ENCODE results near the gene SH2D3A.
A peak's percentile ranks its signal among the peaks of the same experiment; 100 is the strongest.
"Not testable (repeated sequence)": the region's sequence is repeated elsewhere in the genome, so short reads cannot be mapped to it uniquely, and the experiment has no call there.

SH2D3A gene

GRCh38 chr19:6710273-6711077, 56.8 kb downstream of the SH2D3A start:
- no peak overlapping the region for H3K23ac ChIP-seq (ENCODE audit: low read length in 2 of 2)
- H3K18ac ChIP-seq (ENCODE audit: low read depth in 1 of 2, low read length in 2 of 2), result no peak overlapping the region
- no peak overlapping the region for H3K27ac ChIP-seq (ENCODE audit: low read length, poor library complexity, severe bottlenecking)
- no peaks in the 10 kb centered on the region for H3K79me1 ChIP-seq (replicated peaks; ENCODE audit: low read length, poor library complexity, severe bottlenecking)
- no peak overlapping the region for H2AFZ ChIP-seq (ENCODE audit: low read depth, low read length)
- no peak overlapping the region for H3K4ac ChIP-seq (ENCODE audit: low read depth in 1 of 2, low read length in 2 of 2)
- no peak overlapping the region for H2BK5ac ChIP-seq (ENCODE audit: low read depth, low read length, poor library complexity, severe bottlenecking)
- H3K9me3 ChIP-seq (ENCODE audit: control insufficient read depth, low read length), result no peaks in the 10 kb centered on the region
- H3K36me3 ChIP-seq (ENCODE audit: control insufficient read depth in 1 of 2, insufficient read depth in 2 of 2, low read depth in 1 of 2, low read length in 2 of 2), result peaks cover 0 to 39% of the 10 kb centered on the region in 2 experiments
- 34% methylated on average over 30 of the region's 30 CpGs for WGBS
- no peak overlapping the region for H2AK5ac ChIP-seq (ENCODE audit: low read length, severe bottlenecking)
- H4K91ac ChIP-seq (ENCODE audit: low read length), result no peak overlapping the region
- peaks cover 10 to 25% of the 10 kb centered on the region in 2 experiments for H3K27me3 ChIP-seq (ENCODE audit: control insufficient read depth in 1 of 2, insufficient read depth in 1 of 2, low read length in 2 of 2)
- DNase-seq, result no peak
- peak overlapping the region in 1 of 2 experiments; percentile 61 for H3K14ac ChIP-seq (ENCODE audit: low read length in 2 of 2)
- H3K4me2 ChIP-seq (ENCODE audit: low read length, poor library complexity, severe bottlenecking), result no peak overlapping the region
- H4K8ac ChIP-seq (ENCODE audit: low read length), result peak overlapping the region; percentile 7
- peak overlapping the region in 1 of 2 experiments; percentile 1 for H3K4me3 ChIP-seq (ENCODE audit: insufficient read depth in 1 of 2, low read depth in 1 of 2, low read length in 2 of 2)
- H2BK120ac ChIP-seq (ENCODE audit: low read depth, low read length), result no peak overlapping the region
- no peak overlapping the region for H2BK12ac ChIP-seq (ENCODE audit: low read length in 2 of 2)
- no peak overlapping the region for H3K9ac ChIP-seq (ENCODE audit: low read length)
- no peak overlapping the region for H2BK15ac ChIP-seq (ENCODE audit: low read depth, poor library complexity, severe bottlenecking)
- peaks cover 4% of the 10 kb centered on the region for H3K4me1 ChIP-seq (ENCODE audit: control insufficient read depth, insufficient read depth, low read depth, low read length)

DNA sequence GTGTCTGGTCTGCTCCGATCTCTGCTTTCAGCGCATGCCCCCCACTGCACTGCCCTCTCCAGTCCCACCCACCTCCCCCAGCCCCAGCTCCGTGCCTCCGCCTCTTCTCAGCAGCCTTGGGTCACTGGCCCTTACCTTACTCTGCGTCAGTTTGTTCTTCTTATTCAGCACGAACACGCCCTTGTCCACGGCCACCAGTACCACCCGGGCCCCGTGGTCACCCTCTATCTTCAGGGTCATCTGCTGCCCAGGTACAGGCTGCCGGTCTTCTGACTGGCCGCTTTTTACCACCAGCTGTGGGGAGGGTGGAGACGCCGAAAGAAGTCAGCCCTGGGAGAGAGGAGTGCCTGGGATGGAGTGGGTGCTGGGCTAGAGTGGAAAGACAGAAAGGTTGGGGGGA, 57.7 kb downstream of the SH2D3A start:
- Histone ChIP-seq H3K18ac (ENCODE audit: low read depth in 1 of 2, low read length in 2 of 2) (no peak overlapping the region), H3K4ac (ENCODE audit: low read depth in 1 of 2, low read length in 2 of 2) (no peak overlapping the region), H3K4me3 (ENCODE audit: insufficient read depth in 1 of 2, low read depth in 1 of 2, low read length in 2 of 2) (no peak overlapping the region), H3K36me3 (ENCODE audit: control insufficient read depth in 1 of 2, insufficient read depth in 2 of 2, low read depth in 1 of 2, low read length in 2 of 2) (peaks cover 0 to 39% of the 10 kb centered on the region in 2 experiments), H3K23ac (ENCODE audit: low read length in 2 of 2) (no peak overlapping the region), H4K8ac (ENCODE audit: low read length) (no peak overlapping the region), H3K4me1 (ENCODE audit: control insufficient read depth, insufficient read depth, low read depth, low read length) (peaks cover 4% of the 10 kb centered on the region), H2BK12ac (ENCODE audit: low read length in 2 of 2) (no peak overlapping the region), H2BK15ac (ENCODE audit: low read depth, poor library complexity, severe bottlenecking) (no peak overlapping the region), H2BK120ac (ENCODE audit: low read depth, low read length) (no peak overlapping the region), H3K14ac (ENCODE audit: low read length in 2 of 2) (no peak overlapping the region), H4K91ac (ENCODE audit: low read length) (no peak overlapping the region), H3K9ac (ENCODE audit: low read length) (no peak overlapping the region), H3K27ac (ENCODE audit: low read length, poor library complexity, severe bottlenecking) (no peak overlapping the region), H3K79me1 (replicated peaks; ENCODE audit: low read length, poor library complexity, severe bottlenecking) (no peaks in the 10 kb centered on the region), H3K27me3 (ENCODE audit: control insufficient read depth in 1 of 2, insufficient read depth in 1 of 2, low read length in 2 of 2) (peaks cover 10 to 25% of the 10 kb centered on the region in 2 experiments), H3K4me2 (ENCODE audit: low read length, poor library complexity, severe bottlenecking) (no peak overlapping the region), H2BK5ac (ENCODE audit: low read depth, low read length, poor library complexity, severe bottlenecking) (no peak overlapping the region), H3K9me3 (ENCODE audit: control insufficient read depth, low read length) (no peaks in the 10 kb centered on the region), H2AK5ac (ENCODE audit: low read length, severe bottlenecking) (no peak overlapping the region), H2AFZ (ENCODE audit: low read depth, low read length) (no peak overlapping the region)
- WGBS, result 68% methylated on average over 14 of the region's 14 CpGs
- no peak for DNase-seq

- H3K4me2 ChIP-seq (ENCODE audit: low read length, poor library complexity, severe bottlenecking); H3K14ac ChIP-seq (ENCODE audit: low read length in 2 of 2); H3K9ac ChIP-seq (ENCODE audit: low read length); H3K4me1 ChIP-seq (ENCODE audit: control insufficient read depth, insufficient read depth, low read depth, low read length); H2BK15ac ChIP-seq (ENCODE audit: low read depth, poor library complexity, severe bottlenecking); H3K4ac ChIP-seq (ENCODE audit: low read depth in 1 of 2, low read length in 2 of 2); H3K4me3 ChIP-seq (ENCODE audit: insufficient read depth in 1 of 2, low read depth in 1 of 2, low read length in 2 of 2); H3K27ac ChIP-seq (ENCODE audit: low read length, poor library complexity, severe bottlenecking); DNase-seq; H4K91ac ChIP-seq (ENCODE audit: low read length); H2AK5ac ChIP-seq (ENCODE audit: low read length, severe bottlenecking); H4K8ac ChIP-seq (ENCODE audit: low read length); H3K23ac ChIP-seq (ENCODE audit: low read length in 2 of 2); H2BK5ac ChIP-seq (ENCODE audit: low read depth, low read length, poor library complexity, severe bottlenecking); H3K18ac ChIP-seq (ENCODE audit: low read depth in 1 of 2, low read length in 2 of 2); H3K9me3 ChIP-seq (ENCODE audit: control insufficient read depth, low read length); H2BK12ac ChIP-seq (ENCODE audit: low read length in 2 of 2); H2BK120ac ChIP-seq (ENCODE audit: low read depth, low read length); H2AFZ ChIP-seq (ENCODE audit: low read depth, low read length); H3K79me1 ChIP-seq (replicated peaks; ENCODE audit: low read length, poor library complexity, severe bottlenecking): not testable (repeated sequence)
- peaks cover 0 to 35% of the 10 kb centered on the region in 2 experiments for H3K36me3 ChIP-seq (ENCODE audit: control insufficient read depth in 1 of 2, insufficient read depth in 2 of 2, low read depth in 1 of 2, low read length in 2 of 2)
- H3K27me3 ChIP-seq (ENCODE audit: control insufficient read depth in 1 of 2, insufficient read depth in 1 of 2, low read length in 2 of 2), result peaks cover 10 to 25% of the 10 kb centered on the region in 2 experiments
- WGBS, result 88% methylated on average over 12 of the region's 12 CpGs
These were observed 58.3 kb downstream of the SH2D3A start for GRCh38 chr19:6708913-6709312.

DNA sequence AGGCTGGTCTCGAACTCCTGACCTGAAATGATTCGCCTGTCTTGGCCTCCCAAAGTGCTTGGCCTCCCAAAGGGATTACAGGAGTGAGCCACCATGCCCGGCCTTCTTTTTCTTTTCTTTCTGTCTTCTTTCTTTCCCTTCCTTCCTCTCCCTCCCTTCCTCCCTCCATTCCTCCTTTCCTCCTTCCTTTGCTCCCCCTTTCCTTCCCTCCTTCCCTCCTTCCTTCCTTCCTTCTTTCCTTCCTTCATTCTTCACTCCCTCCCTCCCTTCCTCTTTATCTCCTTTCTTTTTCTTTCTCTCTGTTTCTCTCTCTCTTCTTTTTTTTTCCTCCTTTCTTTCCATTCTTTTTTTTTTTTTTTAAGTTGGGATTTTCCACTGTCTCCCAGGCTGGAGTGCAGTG, 58.9 kb downstream of the SH2D3A start:
- no peak overlapping the region for H3K4me3 ChIP-seq (ENCODE audit: insufficient read depth in 1 of 2, low read depth in 1 of 2, low read length in 2 of 2)
- 75% methylated on average over 3 of the region's 3 CpGs for WGBS
- H3K4ac ChIP-seq (ENCODE audit: low read depth in 1 of 2, low read length in 2 of 2), result no peak overlapping the region
- H2BK12ac ChIP-seq (ENCODE audit: low read length in 2 of 2), result no peak overlapping the region
- H3K27me3 ChIP-seq (ENCODE audit: control insufficient read depth in 1 of 2, insufficient read depth in 1 of 2, low read length in 2 of 2), result peaks cover 10 to 25% of the 10 kb centered on the region in 2 experiments
- H2BK15ac ChIP-seq (ENCODE audit: low read depth, poor library complexity, severe bottlenecking), result no peak overlapping the region
- no peak overlapping the region for H4K8ac ChIP-seq (ENCODE audit: low read length)
- H4K91ac ChIP-seq (ENCODE audit: low read length), result no peak overlapping the region
- no peak overlapping the region for H3K23ac ChIP-seq (ENCODE audit: low read length in 2 of 2)
- H2BK5ac ChIP-seq (ENCODE audit: low read depth, low read length, poor library complexity, severe bottlenecking), result no peak overlapping the region
- H3K9me3 ChIP-seq (ENCODE audit: control insufficient read depth, low read length), result no peaks in the 10 kb centered on the region
- no peak for DNase-seq
- H3K18ac ChIP-seq (ENCODE audit: low read depth in 1 of 2, low read length in 2 of 2), result no peak overlapping the region
- H2BK120ac ChIP-seq (ENCODE audit: low read depth, low read length), result no peak overlapping the region
- H3K4me1 ChIP-seq (ENCODE audit: control insufficient read depth, insufficient read depth, low read depth, low read length), result peaks cover 4% of the 10 kb centered on the region
- no peak overlapping the region for H3K9ac ChIP-seq (ENCODE audit: low read length)
- H3K79me1 ChIP-seq (replicated peaks; ENCODE audit: low read length, poor library complexity, severe bottlenecking), result no peaks in the 10 kb centered on the region
- no peak overlapping the region for H3K14ac ChIP-seq (ENCODE audit: low read length in 2 of 2)
- H2AK5ac ChIP-seq (ENCODE audit: low read length, severe bottlenecking), result no peak overlapping the region
- peaks cover 0 to 35% of the 10 kb centered on the region in 2 experiments for H3K36me3 ChIP-seq (ENCODE audit: control insufficient read depth in 1 of 2, insufficient read depth in 2 of 2, low read depth in 1 of 2, low read length in 2 of 2)
- no peak overlapping the region for H2AFZ ChIP-seq (ENCODE audit: low read depth, low read length)
- H3K4me2 ChIP-seq (ENCODE audit: low read length, poor library complexity, severe bottlenecking), result no peak overlapping the region
- H3K27ac ChIP-seq (ENCODE audit: low read length, poor library complexity, severe bottlenecking), result no peak overlapping the region
